Measurements from ENCODE around the gene LCN1.
"Not testable (repeated sequence)": the region's sequence is repeated elsewhere in the genome, so short reads cannot be mapped to it uniquely, and the experiment has no call there.

DNA sequence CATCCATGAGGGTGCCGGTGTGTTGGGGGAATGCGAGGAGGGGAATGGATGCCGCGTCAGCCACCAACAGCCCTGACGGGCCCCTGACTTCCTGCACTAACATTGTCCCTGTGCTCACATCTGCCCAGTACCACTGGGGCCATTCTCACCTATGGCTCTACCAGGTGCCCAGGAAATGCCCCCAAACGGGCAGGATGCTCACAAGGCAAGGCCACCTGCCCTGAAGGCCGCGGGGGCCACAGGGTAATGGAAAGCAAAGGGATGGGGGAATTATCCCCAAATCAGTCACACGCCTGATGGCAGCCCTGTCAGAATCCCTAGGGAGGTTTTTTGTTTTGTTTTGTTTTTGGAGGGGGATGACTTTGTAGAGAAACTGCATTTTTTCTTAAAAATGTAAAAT, 7.3 kb upstream of the LCN1 start:
- TF ChIP-seq, protein P1, sequence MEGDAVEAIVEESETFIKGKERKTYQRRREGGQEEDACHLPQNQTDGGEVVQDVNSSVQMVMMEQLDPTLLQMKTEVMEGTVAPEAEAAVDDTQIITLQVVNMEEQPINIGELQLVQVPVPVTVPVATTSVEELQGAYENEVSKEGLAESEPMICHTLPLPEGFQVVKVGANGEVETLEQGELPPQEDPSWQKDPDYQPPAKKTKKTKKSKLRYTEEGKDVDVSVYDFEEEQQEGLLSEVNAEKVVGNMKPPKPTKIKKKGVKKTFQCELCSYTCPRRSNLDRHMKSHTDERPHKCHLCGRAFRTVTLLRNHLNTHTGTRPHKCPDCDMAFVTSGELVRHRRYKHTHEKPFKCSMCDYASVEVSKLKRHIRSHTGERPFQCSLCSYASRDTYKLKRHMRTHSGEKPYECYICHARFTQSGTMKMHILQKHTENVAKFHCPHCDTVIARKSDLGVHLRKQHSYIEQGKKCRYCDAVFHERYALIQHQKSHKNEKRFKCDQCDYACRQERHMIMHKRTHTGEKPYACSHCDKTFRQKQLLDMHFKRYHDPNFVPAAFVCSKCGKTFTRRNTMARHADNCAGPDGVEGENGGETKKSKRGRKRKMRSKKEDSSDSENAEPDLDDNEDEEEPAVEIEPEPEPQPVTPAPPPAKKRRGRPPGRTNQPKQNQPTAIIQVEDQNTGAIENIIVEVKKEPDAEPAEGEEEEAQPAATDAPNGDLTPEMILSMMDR (IDR thresholded peaks at IDR 0.05), result not testable (repeated sequence)
- not testable (repeated sequence) for TF ChIP-seq POLR2A (IDR thresholded peaks at IDR 0.05)
